ENCODE data around the gene TBC1D8.
A peak's percentile ranks its signal among the peaks of the same experiment; 100 is the strongest.

TBC1D8 gene

DNA sequence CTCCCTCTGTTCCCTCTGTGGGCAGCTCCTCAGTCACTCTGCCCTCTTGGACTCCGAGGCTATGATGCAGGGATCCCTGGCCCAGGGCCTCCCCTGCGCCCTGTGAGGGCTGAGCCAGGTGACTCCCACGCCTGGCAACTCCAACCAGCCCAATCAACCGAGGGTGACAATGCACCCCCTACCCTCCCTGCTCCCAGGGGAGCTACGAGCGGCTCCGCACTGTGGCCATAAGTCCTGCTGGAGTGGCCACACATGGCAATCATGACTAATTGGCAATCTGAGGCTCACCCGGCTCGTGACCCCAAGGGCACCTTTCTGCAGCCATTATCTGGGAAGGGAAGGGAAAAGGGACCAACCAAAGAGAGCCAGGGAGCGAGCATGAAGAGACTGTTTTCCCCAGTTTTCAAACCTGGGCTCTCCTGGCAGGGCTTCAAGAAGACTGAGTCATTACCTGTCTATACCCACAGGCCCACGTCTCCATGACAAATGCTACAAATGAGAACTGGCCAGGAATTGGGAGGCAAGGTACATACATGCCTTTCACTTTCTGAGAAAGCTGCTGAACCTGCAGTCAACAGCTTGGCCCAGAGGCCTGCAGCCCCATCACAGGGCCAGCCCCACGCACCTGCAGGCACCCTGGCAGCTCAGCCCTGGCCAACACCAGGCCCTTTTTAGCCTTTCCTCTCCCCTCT lies 104.0 kb downstream of the TBC1D8 start:
- TF ChIP-seq, protein P1, sequence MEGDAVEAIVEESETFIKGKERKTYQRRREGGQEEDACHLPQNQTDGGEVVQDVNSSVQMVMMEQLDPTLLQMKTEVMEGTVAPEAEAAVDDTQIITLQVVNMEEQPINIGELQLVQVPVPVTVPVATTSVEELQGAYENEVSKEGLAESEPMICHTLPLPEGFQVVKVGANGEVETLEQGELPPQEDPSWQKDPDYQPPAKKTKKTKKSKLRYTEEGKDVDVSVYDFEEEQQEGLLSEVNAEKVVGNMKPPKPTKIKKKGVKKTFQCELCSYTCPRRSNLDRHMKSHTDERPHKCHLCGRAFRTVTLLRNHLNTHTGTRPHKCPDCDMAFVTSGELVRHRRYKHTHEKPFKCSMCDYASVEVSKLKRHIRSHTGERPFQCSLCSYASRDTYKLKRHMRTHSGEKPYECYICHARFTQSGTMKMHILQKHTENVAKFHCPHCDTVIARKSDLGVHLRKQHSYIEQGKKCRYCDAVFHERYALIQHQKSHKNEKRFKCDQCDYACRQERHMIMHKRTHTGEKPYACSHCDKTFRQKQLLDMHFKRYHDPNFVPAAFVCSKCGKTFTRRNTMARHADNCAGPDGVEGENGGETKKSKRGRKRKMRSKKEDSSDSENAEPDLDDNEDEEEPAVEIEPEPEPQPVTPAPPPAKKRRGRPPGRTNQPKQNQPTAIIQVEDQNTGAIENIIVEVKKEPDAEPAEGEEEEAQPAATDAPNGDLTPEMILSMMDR (IDR thresholded peaks at IDR 0.05; ENCODE audit: control insufficient read depth, extremely low read depth, insufficient read depth), result no peak
- no peak overlapping the region for H3K4me3 ChIP-seq (ENCODE audit: low read depth, low read length)
- DNase-seq (ENCODE audit: low read depth), result no peak

DNA sequence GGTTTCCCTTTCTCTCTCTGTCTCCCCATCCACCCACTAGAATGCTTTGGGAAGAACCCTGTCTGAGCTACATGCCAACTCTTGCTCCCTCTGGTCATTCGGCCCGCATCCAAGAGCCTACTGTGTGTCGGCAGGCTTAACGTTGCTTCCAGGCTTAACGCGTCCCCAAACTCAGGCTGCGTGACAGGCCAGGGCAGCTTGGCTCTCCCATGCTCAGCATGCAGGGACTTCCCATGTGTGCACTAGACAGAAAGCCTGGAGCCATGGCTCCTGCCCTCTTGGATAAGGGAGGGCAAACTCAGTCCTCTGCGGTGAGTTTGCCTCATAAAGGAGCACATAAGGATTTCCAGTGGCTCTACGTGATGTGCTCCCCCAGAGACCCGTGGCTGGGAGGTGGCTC lies 105.9 kb downstream of the TBC1D8 start:
- H3K4me3 ChIP-seq (ENCODE audit: low read depth, low read length), result no peak overlapping the region

DNA sequence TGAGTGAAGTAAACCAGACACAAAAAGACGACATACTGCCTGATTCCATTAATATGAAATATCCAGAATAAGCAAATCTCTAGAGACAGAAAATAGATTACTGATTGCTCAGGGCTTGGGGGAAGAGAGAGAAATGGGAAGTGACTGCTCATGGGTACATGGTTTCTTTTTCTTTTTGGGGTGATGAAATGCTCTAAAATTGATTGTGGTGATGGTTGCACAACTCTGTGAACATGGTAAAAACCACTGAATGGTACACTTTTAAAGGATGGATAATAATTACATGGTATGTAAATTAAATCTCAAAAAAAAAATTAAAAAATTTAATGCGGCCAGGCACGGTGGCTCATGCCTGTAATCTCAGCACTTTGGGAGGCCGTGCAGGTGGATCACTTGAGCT lies 109.8 kb downstream of the TBC1D8 start:
- no peak for DNase-seq (ENCODE audit: low read depth)
- H3K4me3 ChIP-seq (ENCODE audit: low read depth, low read length), result no peak overlapping the region
- TF ChIP-seq, protein P1 (IDR thresholded peaks at IDR 0.05; ENCODE audit: control insufficient read depth, extremely low read depth, insufficient read depth), result no peak

More for the DNA sequence above, 105.9 kb downstream of the TBC1D8 start:
- TF ChIP-seq, protein P1 (IDR thresholded peaks at IDR 0.05; ENCODE audit: control insufficient read depth, extremely low read depth, insufficient read depth), result no peak
- DNase-seq (ENCODE audit: low read depth), result no peak

DNA sequence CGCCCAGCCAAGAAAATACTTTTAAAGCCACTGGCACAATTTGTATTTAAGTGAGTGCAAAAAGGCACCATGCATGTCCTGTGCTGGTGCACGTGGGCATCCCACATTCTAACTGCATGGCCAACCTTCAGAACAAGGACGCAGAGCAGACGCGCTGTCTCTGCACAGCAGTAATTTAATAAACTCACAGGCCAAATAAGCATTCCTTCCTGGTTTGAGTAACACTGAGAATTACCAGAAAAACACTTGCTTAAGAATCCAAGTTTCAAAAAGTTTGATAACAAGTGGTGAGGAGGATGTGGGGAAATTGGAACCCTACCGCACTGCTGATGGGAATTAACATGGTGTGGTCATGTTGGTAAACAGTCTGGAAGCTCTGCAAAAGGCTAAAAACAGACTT lies 110.4 kb downstream of the TBC1D8 start:
- TF ChIP-seq, protein P1 (IDR thresholded peaks at IDR 0.05; ENCODE audit: control insufficient read depth, extremely low read depth, insufficient read depth), result no peak
- DNase-seq (ENCODE audit: low read depth), result no peak
- H3K4me3 ChIP-seq (ENCODE audit: low read depth, low read length), result no peak overlapping the region

DNA sequence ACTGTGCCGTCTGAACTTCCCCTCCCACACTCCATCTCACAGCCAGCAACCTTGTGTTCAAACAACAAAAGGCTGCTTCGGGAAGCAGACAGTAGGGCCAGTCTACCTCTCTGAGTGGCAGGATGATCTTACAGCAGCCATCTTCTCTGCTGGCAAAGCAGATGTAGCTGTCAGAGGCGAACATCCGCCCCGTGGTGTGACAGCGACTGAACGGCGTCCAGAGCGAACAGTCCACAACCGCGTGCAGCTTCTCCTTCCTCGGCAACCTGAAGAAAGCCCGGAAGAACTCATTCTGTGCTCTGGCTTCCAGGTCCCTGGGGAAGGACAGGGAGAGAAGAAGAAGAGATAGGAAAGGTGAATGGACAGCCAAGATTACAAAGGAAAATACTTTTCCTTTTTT lies 111.1 kb downstream of the TBC1D8 start:
- TF ChIP-seq, protein P1 (IDR thresholded peaks at IDR 0.05; ENCODE audit: control insufficient read depth, extremely low read depth, insufficient read depth), result no peak
- no peak overlapping the region for H3K4me3 ChIP-seq (ENCODE audit: low read depth, low read length)

DNA sequence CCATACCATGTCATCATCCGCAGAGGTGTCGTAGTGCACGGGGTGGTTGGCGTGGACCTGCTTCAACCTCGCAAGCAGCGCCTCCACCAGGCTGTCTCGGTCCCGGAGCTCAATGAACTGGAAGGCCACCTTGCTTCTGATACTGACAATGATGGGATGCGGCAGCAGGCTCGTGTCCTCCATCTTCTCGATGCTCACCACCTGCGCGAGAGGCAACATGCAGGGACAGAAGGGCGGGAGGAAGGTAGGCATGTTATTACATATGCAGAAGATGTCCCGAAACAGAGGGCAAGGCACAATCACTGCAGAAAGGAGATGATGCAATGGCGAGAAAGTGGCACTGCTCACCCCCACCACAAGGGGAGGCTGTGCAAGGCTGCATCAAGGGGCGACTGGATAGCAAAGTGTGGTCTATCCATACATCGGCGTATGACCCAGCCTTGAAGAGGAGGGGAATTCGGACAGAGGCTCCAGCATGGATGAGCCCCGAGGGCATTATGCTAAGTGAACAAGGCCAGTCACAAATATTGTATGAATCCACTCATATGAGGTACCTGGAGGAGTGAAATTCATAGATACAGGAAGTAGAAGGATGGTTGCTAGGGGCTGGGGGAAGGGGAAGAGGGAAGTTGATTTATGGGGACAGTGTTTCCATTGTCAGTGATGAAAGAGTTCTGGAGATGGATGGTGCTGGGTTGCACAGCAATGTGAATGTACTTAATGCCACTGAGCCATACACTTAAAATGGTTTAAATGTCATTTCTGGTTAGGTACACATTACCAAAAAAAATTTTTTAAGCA lies 112.5 kb downstream of the TBC1D8 start:
- TF ChIP-seq, protein P1 (IDR thresholded peaks at IDR 0.05; ENCODE audit: control insufficient read depth, extremely low read depth, insufficient read depth), result peak; percentile 30; the same call in 1 of the 2 replicates
- DNase-seq (ENCODE audit: low read depth), result no peak
- no peak overlapping the region for H3K4me3 ChIP-seq (ENCODE audit: low read depth, low read length)

More for the DNA sequence above, 111.1 kb downstream of the TBC1D8 start:
- no peak for DNase-seq (ENCODE audit: low read depth)

Data from LNCaP clone FGC (cell line).